Panc1 (cell line): ENCODE measurements around the gene HMGCS2. TPM values are rescaled to one million over a fixed set of nuclear protein-coding genes. Genes with fewer than 3 reads are reported as not detected.

Source experiments
- ATAC-seq: fragments of 200-7000 bp; cut with Tn5 transposase; 2 replicates; pipeline ENCODE4 v1.9.1; 2020; ENCODE audit warnings: mild to moderate bottlenecking, moderate library complexity
- BruUV-seq: library from RNA; stranded (reverse); fragments of 400-500 nt; replicated peaks from 2 replicates; lab custom pipeline; 2021; lab: Mats Ljungman, UMichigan
- CTCF ChIA-PET: fragments of 300-600 bp; sonication (Branson Sonifier 250); formaldehyde crosslinking; loops from one replicate; lab custom pipeline; 2022; ENCODE audit warnings: antibody characterized with exemption; lab: Charles Lee
- POLR2A ChIA-PET: fragments of 300-600 bp; sonication (Branson Sonifier 250); formaldehyde crosslinking; loops from one replicate; lab custom pipeline; 2022; ENCODE audit warnings: antibody characterized with exemption; lab: Charles Lee
- DNase-seq: peaks from one replicate; pipeline ENCODE4 v3.0.0-alpha.2; 2010; ENCODE audit warnings: low read depth, low spot score
- H3K27ac ChIP-seq: 2 replicates; pipeline ENCODE4 v1.5.1; 2011; ENCODE audit warnings: mild to moderate bottlenecking, low read length, inconsistent platforms
- H3K27me3 ChIP-seq: fragments of 200-500 bp; sonication (Bioruptor generic); 2 replicates; pipeline ENCODE4 v1.6.0; 2014; ENCODE audit warnings: low read length, inconsistent platforms; ENCODE audit not compliant: control insufficient read depth, insufficient read depth
- H3K36me3 ChIP-seq: fragments of 200-500 bp; sonication (Bioruptor generic); 2 replicates; pipeline ENCODE4 v1.5.1; 2014; ENCODE audit warnings: inconsistent platforms, mild to moderate bottlenecking, low read length, moderate library complexity; ENCODE audit not compliant: control insufficient read depth, insufficient read depth
- H3K4me1 ChIP-seq: 2 replicates; pipeline ENCODE4 v1.5.1; 2011; ENCODE audit warnings: inconsistent platforms, mild to moderate bottlenecking, low read length, moderate library complexity; ENCODE audit not compliant: control insufficient read depth, insufficient read depth
- H3K4me3 ChIP-seq, 2 experiments: 2 replicates each; pipeline ENCODE4 v1.5.1; 2011 to 2012; ENCODE audit warnings: low read depth in 2 of 2, low read length in 2 of 2, mild to moderate bottlenecking in 2 of 2, inconsistent platforms in 1 of 2, moderate library complexity in 1 of 2
- H3K9me3 ChIP-seq: fragments of 200-500 bp; sonication (Bioruptor generic); 2 replicates; pipeline ENCODE4 v1.5.1; 2014; ENCODE audit warnings: low read depth, mild to moderate bottlenecking, inconsistent platforms, low read length, moderate library complexity; ENCODE audit not compliant: control insufficient read depth, insufficient read depth
- POLR2AphosphoS5 ChIP-seq: IDR thresholded peaks from 2 replicates; pipeline ENCODE4 v1.6.1; 2012; ENCODE audit warnings: mild to moderate bottlenecking, low read depth, low read length, moderate library complexity
- SIN3A ChIP-seq: IDR thresholded peaks from 2 replicates; pipeline ENCODE4 v1.6.1; 2012; ENCODE audit warnings: low read depth, mild to moderate bottlenecking, low read length, moderate library complexity, borderline replicate concordance; ENCODE audit not compliant: insufficient read depth
- TCF7L2 ChIP-seq: IDR thresholded peaks from 2 replicates; pipeline ENCODE4 v1.6.1; 2011; ENCODE audit warnings: mild to moderate bottlenecking, low read depth, low read length, inconsistent platforms
- in situ Hi-C: cut with HindIII; loops from 2 replicates; pipeline ENCODE4 v1.10.0; 2016; ENCODE audit warnings: low sequenced_read_pairs, low pct_unique_long_range_greater_than_20kb
- intact Hi-C: fragments of 100-400 bp; cut with micrococcal nuclease; formaldehyde crosslinking; loops from one replicate; pipeline ENCODE4 v1.10.0; 2022; ENCODE audit not compliant: unreplicated experiment
- total RNA-seq: library from RNA; stranded (reverse); gene quantifications from one replicate; pipeline ENCODE4 v1.2.1, GENCODE V29; 2021; ENCODE audit not compliant: unreplicated experiment
- TF ChIP-seq, protein P1 (sequence below): fragments of 450-650 bp; IDR thresholded peaks from 2 replicates; pipeline ENCODE4 v1.5.1; 2017; ENCODE audit warnings: mild to moderate bottlenecking
- TF ChIP-seq, protein P2 (sequence below), 2 experiments: IDR thresholded peaks; 2 replicates each; pipeline ENCODE4 v1.6.1; 2011 to 2012; ENCODE audit warnings: low read depth in 2 of 2, control low read depth in 1 of 2, low read length in 1 of 2, mild to moderate bottlenecking in 1 of 2, moderate library complexity in 1 of 2; ENCODE audit not compliant: insufficient read depth in 1 of 2

HMGCS2 gene
- total RNA-seq, 1 experiment from 2014 or later, result 0.33 TPM

DNA sequence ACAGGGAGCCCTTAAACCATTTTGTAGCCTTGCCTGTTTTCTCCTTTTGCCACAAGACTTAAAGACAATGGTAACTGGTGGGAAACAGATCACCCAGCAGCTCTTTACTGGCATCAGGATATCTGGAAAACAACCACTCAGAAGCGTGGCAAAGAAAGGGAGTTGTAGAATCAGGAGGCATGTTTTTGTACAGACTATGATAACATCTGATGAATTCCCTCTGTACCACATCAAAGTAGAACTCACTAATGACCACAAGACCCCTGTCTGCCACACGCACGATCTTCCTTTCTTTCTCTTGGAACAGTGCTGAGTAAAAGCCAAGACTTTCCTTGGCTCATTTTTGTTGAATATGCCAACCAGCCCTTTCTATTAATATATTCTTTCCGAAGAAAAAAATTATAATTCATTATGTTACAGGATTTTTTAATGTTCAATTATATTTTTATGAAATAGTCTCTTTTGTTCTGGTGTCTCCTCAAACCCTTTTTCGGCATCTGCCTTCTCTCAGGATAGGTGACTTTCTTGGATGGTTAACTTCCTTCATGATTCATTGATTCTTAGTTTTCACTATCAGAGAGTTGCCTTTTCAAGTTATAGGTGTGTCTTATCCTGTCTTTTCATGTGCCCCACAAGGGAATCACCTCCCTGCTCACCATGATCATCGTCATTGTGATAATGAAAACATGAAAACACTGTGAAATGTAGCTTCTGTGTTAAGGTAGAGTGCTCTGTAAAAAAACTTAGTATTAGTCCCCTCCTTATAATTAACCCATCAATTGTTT is 64.8 kb downstream of the HMGCS2 start:
- Histone ChIP-seq H3K27me3 (peaks cover 9% of the 10 kb centered on the region; the same call in 1 of the 2 replicates), H3K4me3 (no peak overlapping the region), H3K27ac (no peak overlapping the region), H3K4me1 (no peaks in the 10 kb centered on the region), H3K36me3 (no peaks in the 10 kb centered on the region), H3K9me3 (no peaks in the 10 kb centered on the region; the same call in 1 of the 2 replicates)
- no peak for DNase-seq
- POLR2A ChIA-PET, result no interaction called here
- TF ChIP-seq TCF7L2 (no peak), SIN3A (no peak)
- ATAC-seq, result no peak
- intact Hi-C loops (no loop called here), in situ Hi-C loops (no loop called here)
- CTCF ChIA-PET, result interaction anchor here (1.0 kb wide), 1 partner anchor 28 kb away, joined by 3 read pairs; no protein-coding TSS in a partner anchor
- no TSS peak for BruUV-seq

DNA sequence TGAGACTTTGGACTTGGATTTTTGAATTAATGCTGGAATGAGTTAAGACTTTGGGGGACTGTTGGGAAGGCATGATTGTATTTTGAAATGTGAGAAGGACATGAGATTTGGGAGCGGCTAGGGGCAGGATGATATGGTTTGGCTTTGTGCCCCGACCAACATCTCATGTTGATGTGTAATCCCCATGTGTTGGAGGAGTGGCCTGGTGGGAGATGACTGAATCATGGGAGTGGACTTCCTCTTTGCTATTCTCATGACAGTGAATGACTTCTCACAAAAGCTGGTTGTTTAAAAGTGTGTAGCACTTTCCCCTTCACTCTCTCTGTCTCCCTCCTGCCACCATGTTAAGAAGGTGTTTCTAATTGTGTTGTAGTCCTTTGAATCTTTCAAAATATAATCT is 66.3 kb downstream of the HMGCS2 start:
- H3K27ac ChIP-seq, result no peak overlapping the region
- intact Hi-C loops, result no loop called here
- BruUV-seq, result no TSS peak
- H3K36me3 ChIP-seq, result no peaks in the 10 kb centered on the region
- in situ Hi-C loops, result no loop called here
- no peaks in the 10 kb centered on the region for H3K4me1 ChIP-seq
- ChIA-PET POLR2A (no interaction called here), CTCF (no interaction called here)
- DNase-seq (no peak), ATAC-seq (no peak)
- peaks cover 16% of the 10 kb centered on the region for H3K27me3 ChIP-seq
- TF ChIP-seq TCF7L2 (no peak), SIN3A (no peak), POLR2AphosphoS5 (no peak)
- TF ChIP-seq, protein P1, sequence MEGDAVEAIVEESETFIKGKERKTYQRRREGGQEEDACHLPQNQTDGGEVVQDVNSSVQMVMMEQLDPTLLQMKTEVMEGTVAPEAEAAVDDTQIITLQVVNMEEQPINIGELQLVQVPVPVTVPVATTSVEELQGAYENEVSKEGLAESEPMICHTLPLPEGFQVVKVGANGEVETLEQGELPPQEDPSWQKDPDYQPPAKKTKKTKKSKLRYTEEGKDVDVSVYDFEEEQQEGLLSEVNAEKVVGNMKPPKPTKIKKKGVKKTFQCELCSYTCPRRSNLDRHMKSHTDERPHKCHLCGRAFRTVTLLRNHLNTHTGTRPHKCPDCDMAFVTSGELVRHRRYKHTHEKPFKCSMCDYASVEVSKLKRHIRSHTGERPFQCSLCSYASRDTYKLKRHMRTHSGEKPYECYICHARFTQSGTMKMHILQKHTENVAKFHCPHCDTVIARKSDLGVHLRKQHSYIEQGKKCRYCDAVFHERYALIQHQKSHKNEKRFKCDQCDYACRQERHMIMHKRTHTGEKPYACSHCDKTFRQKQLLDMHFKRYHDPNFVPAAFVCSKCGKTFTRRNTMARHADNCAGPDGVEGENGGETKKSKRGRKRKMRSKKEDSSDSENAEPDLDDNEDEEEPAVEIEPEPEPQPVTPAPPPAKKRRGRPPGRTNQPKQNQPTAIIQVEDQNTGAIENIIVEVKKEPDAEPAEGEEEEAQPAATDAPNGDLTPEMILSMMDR, result no peak
- TF ChIP-seq, protein P2, sequence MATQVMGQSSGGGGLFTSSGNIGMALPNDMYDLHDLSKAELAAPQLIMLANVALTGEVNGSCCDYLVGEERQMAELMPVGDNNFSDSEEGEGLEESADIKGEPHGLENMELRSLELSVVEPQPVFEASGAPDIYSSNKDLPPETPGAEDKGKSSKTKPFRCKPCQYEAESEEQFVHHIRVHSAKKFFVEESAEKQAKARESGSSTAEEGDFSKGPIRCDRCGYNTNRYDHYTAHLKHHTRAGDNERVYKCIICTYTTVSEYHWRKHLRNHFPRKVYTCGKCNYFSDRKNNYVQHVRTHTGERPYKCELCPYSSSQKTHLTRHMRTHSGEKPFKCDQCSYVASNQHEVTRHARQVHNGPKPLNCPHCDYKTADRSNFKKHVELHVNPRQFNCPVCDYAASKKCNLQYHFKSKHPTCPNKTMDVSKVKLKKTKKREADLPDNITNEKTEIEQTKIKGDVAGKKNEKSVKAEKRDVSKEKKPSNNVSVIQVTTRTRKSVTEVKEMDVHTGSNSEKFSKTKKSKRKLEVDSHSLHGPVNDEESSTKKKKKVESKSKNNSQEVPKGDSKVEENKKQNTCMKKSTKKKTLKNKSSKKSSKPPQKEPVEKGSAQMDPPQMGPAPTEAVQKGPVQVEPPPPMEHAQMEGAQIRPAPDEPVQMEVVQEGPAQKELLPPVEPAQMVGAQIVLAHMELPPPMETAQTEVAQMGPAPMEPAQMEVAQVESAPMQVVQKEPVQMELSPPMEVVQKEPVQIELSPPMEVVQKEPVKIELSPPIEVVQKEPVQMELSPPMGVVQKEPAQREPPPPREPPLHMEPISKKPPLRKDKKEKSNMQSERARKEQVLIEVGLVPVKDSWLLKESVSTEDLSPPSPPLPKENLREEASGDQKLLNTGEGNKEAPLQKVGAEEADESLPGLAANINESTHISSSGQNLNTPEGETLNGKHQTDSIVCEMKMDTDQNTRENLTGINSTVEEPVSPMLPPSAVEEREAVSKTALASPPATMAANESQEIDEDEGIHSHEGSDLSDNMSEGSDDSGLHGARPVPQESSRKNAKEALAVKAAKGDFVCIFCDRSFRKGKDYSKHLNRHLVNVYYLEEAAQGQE (IDR thresholded peaks at IDR 0.05; ENCODE audit: insufficient read depth in 1 of 2, low read depth in 2 of 2, low read length in 1 of 2), result no peak
- no peak overlapping the region for H3K4me3 ChIP-seq
- no peaks in the 10 kb centered on the region; the same call in 1 of the 2 replicates for H3K9me3 ChIP-seq

- H3K4me1 ChIP-seq, result no peaks in the 10 kb centered on the region
- TF ChIP-seq, protein P2 (IDR thresholded peaks at IDR 0.05; ENCODE audit: insufficient read depth in 1 of 2, low read depth in 2 of 2, low read length in 1 of 2), result no peak
- TF ChIP-seq, protein P1, result no peak
- TF ChIP-seq POLR2AphosphoS5, result no peak
- TF ChIP-seq TCF7L2, result no peak
- no peak for TF ChIP-seq SIN3A
- BruUV-seq, result no TSS peak
- ChIA-PET CTCF (no interaction called here), POLR2A (no interaction called here)
- no peak for ATAC-seq
- H3K4me3 ChIP-seq, result no peak overlapping the region
- peaks cover 16% of the 10 kb centered on the region for H3K27me3 ChIP-seq
- H3K36me3 ChIP-seq, result no peaks in the 10 kb centered on the region
- H3K9me3 ChIP-seq, result no peaks in the 10 kb centered on the region; the same call in 1 of the 2 replicates
- intact Hi-C loops (no loop called here), in situ Hi-C loops (no loop called here)
- DNase-seq, result no peak
- no peak overlapping the region for H3K27ac ChIP-seq
These were observed 67.0 kb downstream of the HMGCS2 start for GRCh38 chr1:119701659-119702058.
